NCI-H2107 (cell line): ENCODE results near the gene SGSM2.

Experiments
- DNase-seq: peaks from one replicate; lab custom pipeline; 2025; lab: John Stamatoyannopoulos, UW

The SGSM2 gene

DNA sequence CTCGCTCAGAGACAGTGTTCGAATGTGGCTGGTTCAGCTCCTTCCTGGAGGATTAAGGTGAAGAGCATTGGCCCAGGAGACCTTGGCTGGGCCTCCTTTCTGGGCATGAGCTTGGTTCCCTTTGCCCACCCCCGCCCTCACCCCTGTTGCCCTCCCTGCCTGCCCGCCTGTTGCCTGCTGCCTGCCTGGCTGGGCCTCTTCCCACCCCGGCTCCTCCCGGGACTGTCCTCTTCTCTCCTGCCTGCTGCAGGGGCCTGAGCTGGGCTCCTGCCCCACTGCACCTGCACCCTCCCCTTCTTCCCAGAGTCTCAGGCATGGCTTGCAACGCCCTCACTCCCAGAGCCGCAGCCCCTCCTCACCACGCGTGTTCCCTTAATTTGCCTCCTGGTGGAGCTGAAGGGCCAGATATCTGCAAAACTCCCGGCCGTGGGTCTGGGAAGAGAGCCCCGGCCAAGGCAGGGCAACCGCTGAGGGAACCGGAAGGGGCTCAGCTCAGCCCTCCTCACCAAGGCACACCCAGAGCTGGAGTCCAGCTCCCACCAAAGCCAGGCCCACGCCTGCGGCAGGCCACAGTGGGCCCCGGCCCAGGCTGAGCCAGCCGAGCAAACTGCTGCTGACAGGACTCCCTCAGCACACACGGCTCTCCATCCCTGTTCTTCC lies 32.4 kb downstream of the SGSM2 start:
- no peak for DNase-seq

DNA sequence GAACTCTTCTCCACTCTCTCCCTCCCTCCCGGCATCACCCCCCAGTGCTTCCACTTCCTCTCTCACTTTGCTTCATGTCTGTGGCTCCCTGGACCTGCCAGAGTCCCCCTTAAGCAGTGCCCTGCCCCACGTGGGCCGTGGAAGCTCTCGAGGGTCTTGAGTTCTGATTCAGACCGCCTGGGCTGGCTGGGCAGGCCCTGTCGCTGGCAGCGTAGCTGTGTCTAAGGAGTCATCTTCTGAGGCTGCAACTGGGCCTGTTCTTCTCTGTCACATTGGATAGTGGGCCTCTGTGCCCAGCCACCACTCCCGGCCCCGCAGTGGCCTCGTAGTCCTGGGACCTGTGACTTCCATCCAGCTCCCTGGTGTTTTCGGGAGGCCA lies 32.9 kb downstream of the SGSM2 start:
- no peak for DNase-seq

DNA sequence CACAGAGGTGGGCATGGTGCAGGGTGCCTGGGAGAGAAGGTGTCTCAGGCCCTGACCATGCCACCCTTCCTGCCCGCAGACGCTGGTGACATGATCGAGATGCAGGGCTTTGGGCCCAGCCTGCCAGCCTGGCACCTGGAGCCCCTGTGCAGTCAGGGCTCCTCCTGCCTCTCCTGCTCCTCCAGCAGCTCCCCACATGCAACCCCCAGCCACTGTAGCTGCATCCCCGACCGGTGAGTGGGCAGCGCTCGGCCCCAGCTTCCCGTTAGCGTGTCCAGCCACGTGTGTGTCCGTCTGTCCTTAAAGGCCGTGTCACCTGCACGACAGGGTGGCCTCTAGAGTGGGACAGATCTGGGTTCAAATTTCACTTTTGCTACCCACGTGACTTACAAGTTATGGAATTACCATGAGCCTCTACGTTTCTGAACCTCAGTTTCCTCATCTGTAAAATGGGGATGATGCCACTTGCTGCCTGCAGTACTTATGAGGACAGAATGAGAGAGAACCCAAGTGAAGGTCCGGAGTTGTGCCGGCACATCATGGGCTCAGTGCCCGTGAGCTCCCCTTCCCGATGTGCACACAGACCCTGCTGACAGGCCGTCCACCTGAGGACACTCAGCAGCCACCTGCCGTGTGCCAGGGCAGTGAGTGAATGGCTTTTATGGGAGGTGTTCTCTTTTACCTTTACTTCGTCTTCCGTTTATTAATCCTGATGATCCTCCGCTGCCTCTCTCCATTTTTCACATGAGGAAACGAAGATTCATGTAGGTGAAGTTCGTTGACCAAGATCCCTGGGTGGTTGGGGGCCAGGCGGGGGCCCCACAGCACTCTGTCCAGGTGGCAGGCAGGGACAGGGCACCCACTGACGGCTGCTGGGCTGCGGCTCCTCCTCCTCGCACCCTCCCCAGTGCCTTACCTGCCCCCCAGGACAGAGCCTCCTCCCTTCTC lies 34.2 kb downstream of the SGSM2 start:
- DNase-seq = no peak

DNA sequence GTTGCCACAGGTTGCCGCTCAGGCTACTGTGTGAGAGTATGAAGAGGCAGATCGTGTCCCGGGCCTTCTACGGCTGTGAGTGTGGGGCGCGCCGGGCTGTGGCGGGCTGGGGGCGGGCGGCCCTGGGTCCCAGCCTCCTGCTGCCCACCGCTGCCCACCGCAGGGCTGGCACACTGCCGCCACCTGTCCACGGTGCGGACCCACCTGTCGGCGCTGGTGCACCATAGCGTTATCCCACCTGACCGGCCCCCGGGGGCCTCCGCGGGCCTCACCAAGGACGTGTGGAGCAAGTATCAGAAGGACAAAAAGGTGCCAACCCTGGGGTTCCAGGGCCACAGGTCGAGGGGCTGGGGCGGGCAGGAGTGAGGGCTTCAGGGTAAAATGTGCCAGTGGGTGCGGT lies 34.9 kb downstream of the SGSM2 start:
- DNase-seq = no peak

DNA sequence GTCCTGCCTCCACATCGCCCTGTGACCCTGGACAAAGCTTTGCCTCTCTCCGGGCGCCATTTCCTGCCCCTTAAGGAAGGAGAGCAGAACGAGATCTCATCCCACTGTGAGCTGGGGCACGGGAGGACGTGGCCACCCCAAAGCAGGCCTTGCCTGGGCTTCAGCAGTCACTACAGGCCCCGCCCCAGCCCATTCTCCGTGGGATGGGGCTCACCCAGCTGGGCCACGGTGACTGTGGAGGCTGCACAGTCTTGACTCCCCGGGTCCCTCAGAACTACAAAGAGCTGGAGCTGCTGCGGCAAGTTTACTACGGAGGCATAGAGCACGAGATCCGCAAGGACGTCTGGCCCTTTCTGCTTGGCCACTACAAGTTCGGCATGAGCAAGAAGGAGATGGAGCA lies 35.4 kb downstream of the SGSM2 start:
- no peak for DNase-seq

DNA sequence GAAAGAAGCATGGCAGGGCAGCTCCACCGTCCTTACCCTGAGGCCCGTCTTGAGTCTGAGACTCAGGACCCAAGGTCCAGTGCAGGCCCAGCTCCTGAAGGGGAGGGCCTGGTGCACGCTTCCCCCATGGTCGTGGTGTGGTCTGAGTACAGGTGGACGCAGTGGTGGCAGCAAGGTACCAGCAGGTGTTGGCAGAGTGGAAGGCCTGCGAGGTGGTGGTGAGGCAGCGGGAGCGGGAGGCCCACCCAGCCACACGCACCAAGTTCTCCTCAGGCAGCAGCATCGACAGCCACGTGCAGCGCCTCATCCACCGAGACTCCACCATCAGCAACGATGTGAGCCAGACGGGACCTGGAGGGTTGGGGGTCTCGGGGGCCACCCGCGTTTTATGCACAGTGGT lies 35.9 kb downstream of the SGSM2 start:
- DNase-seq = no peak

DNA sequence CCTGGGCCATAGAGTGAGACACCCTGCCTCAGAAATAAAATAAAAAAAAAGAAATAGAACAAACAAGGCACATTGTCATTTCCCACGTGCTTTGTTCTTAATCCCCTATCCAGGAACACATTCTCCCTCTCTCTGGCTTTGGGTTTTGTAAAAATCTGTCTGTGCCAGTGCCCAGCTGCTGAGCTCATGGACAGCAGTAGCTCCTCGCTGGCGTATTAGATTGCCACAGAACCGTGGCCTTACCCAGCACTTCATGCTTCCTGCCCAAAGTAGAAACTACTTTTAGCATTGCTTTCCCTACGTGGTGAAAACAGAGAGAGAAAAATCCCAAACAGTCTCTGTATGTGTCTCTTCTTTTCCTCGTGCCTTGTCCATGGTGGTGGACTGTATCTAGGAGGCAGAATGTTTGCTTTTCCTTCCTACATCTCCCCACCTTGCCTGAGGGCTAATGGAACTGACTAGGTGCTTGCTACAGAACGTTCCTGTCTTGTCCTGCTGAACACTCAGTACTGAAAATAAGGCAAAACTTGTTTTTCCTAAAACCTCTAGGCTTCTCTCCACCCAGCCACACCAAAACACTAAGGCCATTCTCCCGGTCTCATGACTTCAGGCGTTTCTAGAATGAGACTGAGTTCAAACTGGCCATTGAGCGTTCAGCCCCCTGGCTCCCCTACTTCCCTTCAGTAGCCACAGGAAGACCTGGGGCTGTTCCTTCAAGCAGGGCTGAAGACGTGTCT lies 37.4 kb downstream of the SGSM2 start:
- DNase-seq = no peak

DNA sequence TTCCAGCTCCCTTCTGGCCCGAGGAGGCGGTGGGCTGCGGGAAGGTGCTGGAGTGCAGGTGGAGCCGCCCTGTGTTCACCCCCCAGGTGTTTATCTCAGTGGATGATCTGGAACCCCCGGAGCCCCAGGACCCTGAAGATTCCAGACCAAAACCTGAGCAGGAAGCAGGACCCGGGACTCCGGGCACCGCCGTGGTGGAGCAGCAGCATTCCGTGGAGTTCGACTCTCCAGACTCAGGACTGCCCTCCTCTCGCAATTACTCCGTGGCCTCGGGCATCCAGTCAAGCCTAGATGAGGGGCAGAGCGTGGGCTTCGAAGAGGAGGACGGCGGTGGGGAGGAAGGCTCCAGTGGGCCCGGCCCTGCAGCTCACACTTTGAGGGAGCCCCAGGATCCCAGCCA lies 38.1 kb downstream of the SGSM2 start:
- DNase-seq = no peak

DNA sequence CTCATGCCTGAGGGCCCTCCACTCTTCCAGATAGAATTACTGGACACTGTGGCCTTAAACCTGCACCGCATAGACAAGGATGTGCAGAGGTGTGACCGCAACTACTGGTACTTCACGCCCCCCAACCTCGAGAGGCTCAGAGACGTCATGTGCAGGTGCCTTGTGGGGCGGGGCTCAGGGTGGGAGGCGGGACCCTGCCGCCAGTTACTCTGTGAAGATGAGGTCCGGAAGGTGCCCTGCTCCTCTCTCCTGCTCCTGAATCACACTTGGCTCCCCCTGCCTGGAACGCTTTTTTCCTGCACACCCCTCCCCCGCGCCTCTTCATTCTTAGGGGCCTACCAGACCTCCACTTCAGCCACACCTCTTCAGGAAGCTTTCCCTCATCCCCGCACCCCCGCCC lies 38.8 kb downstream of the SGSM2 start:
- no peak for DNase-seq

DNA sequence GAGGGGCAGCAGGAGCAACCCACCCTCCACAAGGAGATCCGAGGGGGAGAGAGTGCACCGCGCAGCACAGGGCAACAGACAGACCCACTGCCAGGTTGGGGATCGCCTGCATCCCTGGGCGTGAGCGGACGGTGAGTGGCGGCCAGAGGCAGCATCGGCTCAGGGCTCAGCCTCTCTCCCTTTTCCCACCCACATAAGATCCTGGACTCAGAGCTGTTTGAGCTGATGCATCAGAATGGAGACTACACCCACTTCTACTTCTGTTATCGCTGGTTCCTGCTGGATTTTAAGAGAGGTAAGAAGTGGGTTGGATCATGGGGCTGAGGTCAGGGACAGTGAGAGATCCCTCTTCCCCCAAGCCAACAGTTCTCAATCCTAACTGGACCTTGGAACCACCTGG lies 40.4 kb downstream of the SGSM2 start:
- DNase-seq = no peak

DNA sequence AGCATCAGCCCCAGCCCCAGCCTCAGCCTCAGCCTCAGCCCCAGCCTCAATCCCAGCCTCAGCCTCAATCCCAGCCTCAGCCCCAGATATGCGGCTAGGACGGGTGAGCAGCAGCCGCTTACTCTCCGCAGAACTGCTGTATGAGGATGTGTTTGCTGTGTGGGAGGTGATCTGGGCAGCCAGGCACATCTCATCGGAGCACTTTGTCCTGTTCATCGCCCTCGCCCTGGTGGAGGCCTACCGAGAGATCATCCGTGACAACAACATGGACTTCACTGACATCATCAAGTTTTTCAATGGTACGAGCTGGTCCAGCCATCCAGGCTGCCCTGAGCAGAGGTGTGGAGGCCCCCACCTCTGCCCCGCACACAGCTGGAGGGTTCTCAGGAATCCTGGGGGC lies 41.6 kb downstream of the SGSM2 start:
- DNase-seq = no peak

DNA sequence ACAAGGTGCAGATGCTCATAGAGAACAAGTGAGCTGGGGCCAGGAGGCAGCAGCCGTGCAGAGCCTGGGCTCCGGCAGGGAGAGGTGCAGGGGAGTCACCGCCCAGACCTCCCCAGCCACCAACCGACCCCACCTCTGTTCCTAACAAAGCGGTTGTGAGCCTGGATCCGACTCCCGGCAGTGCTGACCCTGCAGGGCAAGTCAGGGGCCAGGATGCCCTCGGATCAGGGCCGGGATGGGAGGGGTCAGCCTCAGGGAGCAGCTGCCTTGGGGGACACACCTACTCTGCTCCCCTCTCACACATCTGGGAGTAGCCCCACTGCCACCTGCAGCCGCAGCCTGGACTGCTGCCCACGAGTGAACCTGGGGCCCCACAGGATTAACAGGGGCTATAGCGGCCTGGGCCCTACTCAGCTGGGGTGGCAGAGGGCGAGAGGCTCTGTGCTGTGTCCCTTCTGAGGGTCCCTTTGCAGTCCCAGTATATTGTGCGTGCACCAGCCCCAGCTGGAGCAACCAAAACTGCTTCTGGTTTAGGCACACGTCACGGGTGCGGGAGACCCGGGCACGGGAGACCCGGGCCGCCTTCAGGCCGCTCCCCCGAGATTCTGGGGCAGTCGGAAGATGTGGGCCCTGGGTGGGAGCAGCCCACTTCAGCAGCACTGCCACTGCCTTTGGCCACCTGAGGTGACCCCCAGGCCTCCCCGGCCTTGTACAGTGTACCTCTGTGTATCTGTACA lies 42.4 kb downstream of the SGSM2 start:
- DNase-seq = no peak

DNA sequence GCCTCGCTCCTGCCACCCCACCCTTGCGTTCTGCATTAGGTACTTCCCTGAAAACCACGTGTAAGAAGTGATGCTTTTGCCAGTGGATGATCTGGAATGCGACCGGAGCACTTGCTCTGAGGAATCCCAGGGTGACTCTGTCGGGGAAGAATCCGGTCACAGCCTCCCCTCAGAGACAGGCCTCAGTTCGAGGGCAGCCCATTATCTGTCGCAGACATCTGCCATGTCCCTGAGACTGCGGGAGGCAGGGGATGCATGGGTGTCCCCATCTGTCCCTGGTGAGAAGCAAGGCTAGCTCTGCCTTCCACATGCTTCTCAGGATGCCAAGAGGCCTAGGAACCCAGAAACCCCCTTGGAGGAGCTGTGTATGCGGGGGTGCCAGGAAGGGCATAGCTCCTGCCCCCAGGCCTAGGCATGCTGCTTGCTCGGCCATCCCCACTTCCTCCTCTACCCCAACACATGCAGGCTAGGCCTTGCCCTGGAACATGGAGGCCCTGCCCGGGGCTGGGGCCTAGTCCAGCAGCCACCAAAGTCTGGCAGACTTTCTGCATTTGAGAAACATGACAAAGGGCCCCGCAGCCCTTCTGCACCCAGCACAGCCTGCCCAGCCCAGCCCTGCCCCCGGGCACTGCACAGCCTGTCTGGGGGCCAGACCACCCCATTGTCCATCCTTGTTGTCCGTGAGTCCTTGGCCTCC lies 43.1 kb downstream of the SGSM2 start:
- DNase-seq = no peak

DNA sequence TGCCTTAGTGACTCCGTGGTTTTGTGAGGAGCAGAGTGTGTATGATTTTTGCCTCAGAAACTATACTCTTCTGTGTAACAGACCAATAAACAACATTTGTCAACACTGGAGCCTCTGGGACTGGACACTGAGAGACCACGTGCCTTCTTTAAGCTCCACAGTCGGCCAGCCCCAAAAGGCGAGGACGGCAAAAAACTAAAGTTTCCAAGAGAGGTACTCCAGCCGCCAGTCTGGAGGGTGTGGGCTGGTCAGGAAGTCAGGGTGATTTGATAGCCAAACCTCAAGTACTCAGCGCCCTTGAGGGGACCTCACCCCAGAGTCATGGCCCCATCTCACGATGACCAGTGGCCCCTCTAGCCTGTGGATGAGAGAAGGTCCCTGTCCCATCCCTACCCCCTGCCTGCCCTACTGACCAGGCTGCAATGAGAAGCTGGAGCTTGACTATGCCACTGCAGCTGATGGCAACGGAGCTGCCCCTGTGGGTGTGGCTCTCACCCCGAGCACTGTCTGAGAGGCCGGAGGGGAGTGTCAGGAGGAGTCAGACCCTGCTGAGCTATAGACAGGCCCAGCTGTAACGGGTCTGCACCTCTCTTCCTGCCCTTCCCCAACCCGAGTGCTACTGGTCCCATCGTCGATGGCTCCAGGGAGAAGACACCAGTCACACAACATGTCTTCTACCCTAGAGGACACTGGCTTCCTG lies 43.8 kb downstream of the SGSM2 start:
- no peak for DNase-seq

DNA sequence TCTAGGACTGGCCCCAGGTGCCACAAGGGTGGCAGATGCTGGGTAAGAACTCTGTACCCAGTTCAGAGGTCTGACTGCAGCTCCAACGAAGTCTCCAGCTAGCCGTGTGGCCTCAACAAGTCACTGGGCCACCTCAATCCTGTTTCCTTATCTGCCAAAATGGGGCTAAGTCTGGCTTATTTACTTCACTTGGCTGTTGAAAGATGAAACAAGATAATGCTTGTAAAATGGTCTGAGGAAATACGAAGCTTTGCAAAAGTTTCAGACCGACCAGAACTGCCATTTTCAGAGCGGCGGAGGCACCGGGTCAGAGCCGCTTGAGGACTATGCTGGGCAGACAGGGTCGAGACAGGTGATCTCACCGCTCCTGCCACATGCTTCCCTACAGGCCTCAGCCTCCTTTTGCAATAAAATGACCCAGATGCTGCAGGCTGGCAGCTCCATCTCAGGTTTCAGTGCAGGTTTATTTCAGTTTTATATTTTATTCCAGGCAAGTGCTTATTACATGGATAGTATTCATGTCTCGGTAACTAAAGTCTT lies 46.4 kb downstream of the SGSM2 start:
- DNase-seq = no peak

DNA sequence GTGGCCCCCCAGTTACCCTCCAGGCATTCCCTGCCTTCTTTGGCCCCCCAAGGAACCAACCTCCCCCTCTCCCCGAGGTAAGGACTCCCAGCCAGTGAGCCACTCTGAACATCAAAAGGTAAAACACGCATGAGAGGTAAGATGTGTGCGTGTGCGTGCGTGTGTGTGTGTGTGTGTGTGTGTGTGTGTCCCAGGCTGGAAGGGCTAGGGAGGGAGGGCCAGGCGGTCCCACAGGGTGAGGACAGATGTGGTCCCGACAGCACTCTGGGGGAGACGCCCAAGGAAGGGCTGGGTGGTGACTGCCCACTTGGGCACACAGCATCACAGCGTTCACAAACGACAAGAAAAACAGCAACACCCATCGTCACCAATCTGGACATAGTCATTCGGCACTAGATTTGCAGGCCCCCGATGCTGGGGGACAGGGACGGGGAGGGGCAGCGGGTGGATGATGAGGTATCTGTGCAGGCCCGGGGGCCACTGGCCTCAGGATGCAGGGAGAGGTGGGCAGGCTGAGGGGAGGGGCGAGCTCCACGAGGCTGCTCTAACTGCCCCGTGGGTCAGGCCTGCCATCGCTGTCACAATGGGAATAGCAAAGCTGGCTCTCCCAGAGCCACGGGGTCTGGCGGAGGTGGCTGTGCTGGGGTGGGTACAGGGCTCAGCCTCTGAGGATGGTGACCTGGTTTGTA lies 47.3 kb downstream of the SGSM2 start:
- no peak for DNase-seq

DNA sequence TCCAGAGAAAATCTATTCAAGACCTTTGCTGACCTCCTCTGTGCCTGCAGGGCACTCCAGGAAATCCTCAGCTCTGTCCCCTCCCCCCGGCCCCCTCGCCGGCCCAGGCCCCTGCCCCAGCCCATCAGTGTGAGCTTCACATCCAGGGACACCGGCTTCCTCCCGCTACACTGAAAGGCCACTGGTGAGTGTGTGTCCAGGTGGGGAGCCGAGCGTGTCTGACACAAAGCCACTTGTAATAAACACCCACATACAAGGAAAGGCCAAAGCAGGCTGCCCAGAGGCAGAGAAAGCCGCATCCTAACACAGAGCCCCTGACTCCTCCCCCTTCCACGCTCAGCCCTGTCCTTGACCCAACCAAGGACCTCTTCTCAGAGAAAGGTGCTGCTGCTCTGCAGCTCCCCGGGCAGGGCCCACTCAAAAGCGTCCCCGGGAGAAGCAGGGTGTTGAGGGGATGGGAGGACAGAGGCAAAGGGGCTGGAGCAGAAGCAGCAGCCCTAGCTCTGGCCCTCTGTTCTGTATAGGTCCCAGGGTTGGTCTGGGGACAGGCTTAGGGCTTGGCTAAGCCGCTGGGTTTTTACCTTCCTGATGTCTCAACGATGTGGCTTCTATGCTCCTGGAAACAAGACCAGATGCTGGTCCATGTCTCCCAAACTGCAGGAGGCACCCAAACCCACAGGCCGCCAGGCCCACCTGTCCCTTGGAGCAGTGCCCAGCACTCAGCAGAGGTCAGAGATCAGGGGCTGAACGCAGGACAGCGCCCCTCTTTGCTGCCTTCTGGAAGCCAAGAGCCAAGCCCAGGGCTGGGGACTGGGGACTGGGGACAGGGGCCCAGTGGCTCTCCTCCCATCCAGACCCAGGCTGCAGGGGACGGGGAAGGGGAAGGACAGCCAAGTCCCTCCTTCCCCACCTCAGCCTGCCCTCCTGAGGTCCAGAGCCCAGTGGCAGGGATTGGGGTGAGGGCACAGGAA lies 48.2 kb downstream of the SGSM2 start:
- DNase-seq = no peak

DNA sequence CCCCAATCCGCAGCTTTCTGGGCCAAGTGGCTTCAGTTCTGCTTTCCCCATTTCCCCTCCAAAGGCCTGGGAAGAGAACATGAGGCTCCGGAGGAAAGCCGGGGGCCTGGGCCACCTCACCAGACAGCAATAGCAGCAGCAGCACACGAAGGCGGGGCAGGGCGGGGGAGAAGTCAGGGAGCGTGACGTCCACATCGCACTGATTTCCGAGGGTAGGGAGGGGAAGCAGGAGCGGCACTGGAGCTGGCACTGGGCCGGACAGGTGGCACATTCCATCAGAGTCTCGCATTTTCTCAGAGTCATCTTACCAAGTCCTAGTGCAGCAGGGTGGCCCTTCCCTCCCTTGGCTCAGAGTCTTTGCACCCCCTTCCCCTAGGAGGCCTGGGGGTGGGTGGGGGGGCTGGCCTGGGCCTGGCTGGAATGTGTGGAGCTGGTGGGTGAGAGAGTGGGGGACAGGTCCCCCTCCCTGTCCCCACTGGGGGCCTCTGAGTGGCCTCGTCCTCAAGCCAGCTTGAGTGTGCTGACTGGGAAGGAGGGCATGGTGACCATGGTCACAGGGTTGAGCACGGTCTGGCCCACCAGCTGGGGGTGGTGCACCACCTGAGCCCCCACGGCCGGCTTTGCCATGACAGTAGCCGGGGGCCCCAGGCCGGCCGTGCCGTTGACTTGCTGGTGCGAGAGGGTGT lies 49.2 kb downstream of the SGSM2 start:
- DNase-seq = no peak
